ENCODE measurements around the gene SF3A2. TPM values are rescaled to one million over a fixed set of nuclear protein-coding genes. Genes with fewer than 3 reads are reported as not detected.

The SF3A2 gene
- total RNA-seq, 1 donor from 2014 or later = 65.8 TPM

- DNase-seq (ENCODE audit: low spot score) = no peak
These were observed 28.4 kb upstream of the SF3A2 start for GRCh38 chr19:2207991-2208860.

GRCh38 chr19:2208975-2209374, 27.6 kb upstream of the SF3A2 start:
- DNase-seq (ENCODE audit: low spot score) = no peak

GRCh38 chr19:2209408-2209807, 27.2 kb upstream of the SF3A2 start:
- no peak for DNase-seq (ENCODE audit: low spot score)

GRCh38 chr19:2210206-2210605, 26.4 kb upstream of the SF3A2 start:
- DNase-seq (ENCODE audit: low spot score) = no peak

- no peak for DNase-seq (ENCODE audit: low spot score)
These were observed 25.5 kb upstream of the SF3A2 start for GRCh38 chr19:2210987-2211740.

- DNase-seq (ENCODE audit: low spot score) = no peak
These were observed 23.5 kb upstream of the SF3A2 start for GRCh38 chr19:2212861-2213711.

- DNase-seq (ENCODE audit: low spot score) = no peak
These were observed 22.8 kb upstream of the SF3A2 start for GRCh38 chr19:2213799-2214198.

- DNase-seq (ENCODE audit: low spot score) = no peak
These were observed 22.4 kb upstream of the SF3A2 start for GRCh38 chr19:2214251-2214650.

GRCh38 chr19:2215281-2215751, 21.3 kb upstream of the SF3A2 start:
- no peak for DNase-seq (ENCODE audit: low spot score)

GRCh38 chr19:2216361-2217225, 20.0 kb upstream of the SF3A2 start:
- DNase-seq (ENCODE audit: low spot score) = no peak

GRCh38 chr19:2217591-2217990, 19.0 kb upstream of the SF3A2 start:
- DNase-seq (ENCODE audit: low spot score) = no peak

- no peak for DNase-seq (ENCODE audit: low spot score)
These were observed 16.9 kb upstream of the SF3A2 start for GRCh38 chr19:2219726-2220125.

GRCh38 chr19:2221250-2221831, 15.3 kb upstream of the SF3A2 start:
- no peak for DNase-seq (ENCODE audit: low spot score)

- DNase-seq (ENCODE audit: low spot score) = no peak
These were observed 14.7 kb upstream of the SF3A2 start for GRCh38 chr19:2221918-2222317.

GRCh38 chr19:2223391-2223790, 13.2 kb upstream of the SF3A2 start:
- DNase-seq (ENCODE audit: low spot score) = no peak

GRCh38 chr19:2223959-2224358, 12.7 kb upstream of the SF3A2 start:
- DNase-seq (ENCODE audit: low spot score) = no peak

- no peak for DNase-seq (ENCODE audit: low spot score)
These were observed 11.8 kb upstream of the SF3A2 start for GRCh38 chr19:2224754-2225349.

GRCh38 chr19:2225415-2226050, 11.1 kb upstream of the SF3A2 start:
- no peak for DNase-seq (ENCODE audit: low spot score)

- DNase-seq (ENCODE audit: low spot score) = no peak
These were observed 10.4 kb upstream of the SF3A2 start for GRCh38 chr19:2226051-2226839.
